H1 (cell line): ENCODE data around the gene APOBEC3H. TPM values are rescaled to one million over a fixed set of nuclear protein-coding genes. Genes with fewer than 3 reads are reported as not detected.

ENCODE experiments used
- CTCF ChIA-PET: fragments of 300-600 bp; sonication (Branson Sonifier 250); formaldehyde crosslinking; loops from one replicate; lab custom pipeline; 2021; ENCODE audit not compliant: partially characterized antibody; lab: Charles Lee
- POLR2A ChIA-PET: fragments of 300-600 bp; sonication (Branson Sonifier 250); formaldehyde crosslinking; loops from one replicate; lab custom pipeline; 2021; ENCODE audit warnings: inconsistent platforms; ENCODE audit not compliant: partially characterized antibody; lab: Charles Lee
- DNase-seq, 2 experiments: peaks; one replicate each; pipeline versions ENCODE4 v3.0.0 to v3.0.0-alpha.2; 2010 to 2022; ENCODE audit warnings: low spot score in 2 of 2, low read depth in 1 of 2, mixed read lengths in 1 of 2
- FAIRE-seq: peaks from 2 replicates; lab custom pipeline; 2011; peaks lifted over from hg19 to GRCh38; lab: Jason Lieb, UNC
- H2AFZ ChIP-seq: 2 replicates; pipeline ENCODE4 v1.8.1; 2012; ENCODE audit warnings: low read length, inconsistent platforms
- H2AK5ac ChIP-seq: 2 replicates; pipeline ENCODE4 v1.6.1; 2013; ENCODE audit warnings: low read depth, low read length
- H2BK120ac ChIP-seq: replicated peaks from 2 replicates; pipeline ENCODE3; 2013; ENCODE audit warnings: low read depth, low read length, inconsistent platforms
- H2BK12ac ChIP-seq: 2 replicates; pipeline ENCODE4 v1.6.1; 2013; ENCODE audit warnings: low read depth, low read length
- H2BK15ac ChIP-seq: 2 replicates; pipeline ENCODE4 v1.6.1; 2013; ENCODE audit warnings: low read length
- H2BK20ac ChIP-seq: 2 replicates; pipeline ENCODE4 v1.6.1; 2013; ENCODE audit warnings: low read length
- H2BK5ac ChIP-seq: 2 replicates; pipeline ENCODE4 v1.6.1; 2013; ENCODE audit warnings: low read depth, low read length
- H3K14ac ChIP-seq: 2 replicates; pipeline ENCODE4 v1.6.1; 2013; ENCODE audit warnings: inconsistent platforms; ENCODE audit not compliant: insufficient read length
- H3K18ac ChIP-seq: 2 replicates; pipeline ENCODE4 v1.6.1; 2013; ENCODE audit warnings: low read length; ENCODE audit errors: extremely low read depth
- H3K23ac ChIP-seq: 2 replicates; pipeline ENCODE4 v1.6.1; 2013; ENCODE audit warnings: inconsistent platforms; ENCODE audit not compliant: insufficient read length
- H3K23me2 ChIP-seq: 2 replicates; pipeline ENCODE4 v1.6.1; 2013; ENCODE audit warnings: low read depth, low read length
- H3K27ac ChIP-seq: 2 replicates; pipeline ENCODE4 v1.6.1; 2011; ENCODE audit warnings: low read depth, low read length, inconsistent platforms
- H3K27me3 ChIP-seq, 4 experiments: replicated peaks in 1 of 4; 1 replicate in 1 of 4; 2 replicates in 3 of 4; pipeline versions ENCODE4 v1.6.1 to v1.8.1; 2011 to 2013; ENCODE audit warnings: low read length in 3 of 4, mild to moderate bottlenecking in 3 of 4, inconsistent platforms in 2 of 4, mixed read lengths in 2 of 4, moderate library complexity in 1 of 4; ENCODE audit not compliant: control insufficient read depth in 3 of 4, insufficient read depth in 3 of 4; ENCODE audit errors: extremely low read depth in 1 of 4
- H3K36me3 ChIP-seq, 4 experiments: 2 replicates each; pipeline versions ENCODE4 v1.6.1 to v1.8.1; 2011 to 2013; ENCODE audit warnings: mild to moderate bottlenecking in 4 of 4, low read length in 3 of 4, moderate library complexity in 2 of 4, control low read depth in 1 of 4, inconsistent platforms in 1 of 4; ENCODE audit not compliant: insufficient read depth in 4 of 4, control insufficient read depth in 2 of 4
- H3K4ac ChIP-seq: replicated peaks from 2 replicates; pipeline ENCODE3; 2013; ENCODE audit warnings: low read length, low read depth, mixed read lengths, inconsistent platforms; ENCODE audit not compliant: insufficient read length
- H3K4me1 ChIP-seq, 4 experiments: replicated peaks in 1 of 4; 1 replicate in 1 of 4; 2 replicates in 3 of 4; pipeline versions ENCODE4 v1.6.1 to v1.8.1; 2011 to 2013; ENCODE audit warnings: low read length in 3 of 4, inconsistent platforms in 2 of 4, mixed read lengths in 1 of 4; ENCODE audit not compliant: insufficient read depth in 4 of 4, control insufficient read depth in 3 of 4
- H3K4me2 ChIP-seq, 2 experiments: 2 replicates each; pipeline versions ENCODE4 v1.6.1 to v1.8.1; 2011 to 2013; ENCODE audit warnings: low read depth in 2 of 2, low read length in 2 of 2, control low read depth in 1 of 2, inconsistent platforms in 1 of 2, mild to moderate bottlenecking in 1 of 2; ENCODE audit not compliant: insufficient read depth in 1 of 2
- H3K4me3 ChIP-seq, 4 experiments: fragments of 200-600, 300-600 bp in 1 of 4; sonication (generic), shearing (Covaris generic), sonication (Bioruptor Twin) in 1 of 4; 2 replicates each; pipeline versions ENCODE4 v1.5.1 to v1.8.1; 2011 to 2016; ENCODE audit warnings: low read length in 4 of 4, low read depth in 3 of 4, control low read depth in 2 of 4, inconsistent platforms in 2 of 4, mild to moderate bottlenecking in 2 of 4, mixed read lengths in 1 of 4, moderate library complexity in 1 of 4; ENCODE audit not compliant: insufficient read depth in 2 of 4; ENCODE audit errors: extremely low read depth in 1 of 4
- H3K56ac ChIP-seq: replicated peaks from 2 replicates; pipeline ENCODE3; 2013; ENCODE audit warnings: low read depth, mild to moderate bottlenecking, mixed read lengths, low read length, inconsistent platforms; ENCODE audit not compliant: insufficient read length
- H3K79me1 ChIP-seq: 2 replicates; pipeline ENCODE4 v1.6.1; 2013; ENCODE audit warnings: low read depth, low read length, control low read depth
- H3K79me2 ChIP-seq, 2 experiments: 2 replicates each; pipeline versions ENCODE4 v1.6.1 to v1.8.1; 2012 to 2013; ENCODE audit warnings: low read length in 2 of 2, mild to moderate bottlenecking in 2 of 2, inconsistent platforms in 1 of 2; ENCODE audit not compliant: insufficient read depth in 2 of 2, control insufficient read depth in 1 of 2
- H3K9ac ChIP-seq, 4 experiments: replicated peaks in 1 of 4; 1 replicate in 1 of 4; 2 replicates in 3 of 4; pipeline versions ENCODE4 v1.6.1 to v1.8.1; 2011 to 2013; ENCODE audit warnings: low read depth in 3 of 4, low read length in 3 of 4, control low read depth in 2 of 4, mild to moderate bottlenecking in 2 of 4, moderate library complexity in 2 of 4, inconsistent platforms in 1 of 4; ENCODE audit errors: extremely low read depth in 1 of 4
- H3K9me3 ChIP-seq, 2 experiments: 2 replicates each; pipeline versions ENCODE4 v1.6.1 to v1.8.1; 2012 to 2013; ENCODE audit warnings: mild to moderate bottlenecking in 2 of 2, moderate library complexity in 2 of 2, control low read depth in 1 of 2, inconsistent platforms in 1 of 2, low read depth in 1 of 2, low read length in 1 of 2, mixed read lengths in 1 of 2; ENCODE audit not compliant: insufficient read depth in 2 of 2
- H4K20me1 ChIP-seq, 2 experiments: replicated peaks in 1 of 2; 2 replicates each; pipeline versions ENCODE3 to v1.8.1; 2011 to 2013; ENCODE audit warnings: inconsistent platforms in 2 of 2, low read length in 2 of 2, mild to moderate bottlenecking in 1 of 2; ENCODE audit not compliant: insufficient read depth in 2 of 2, control insufficient read depth in 1 of 2
- H4K5ac ChIP-seq: 2 replicates; pipeline ENCODE4 v1.6.1; 2013; ENCODE audit warnings: low read length, low read depth, mixed read lengths, inconsistent platforms; ENCODE audit not compliant: insufficient read length
- H4K8ac ChIP-seq: 2 replicates; pipeline ENCODE4 v1.8.0; 2013; ENCODE audit warnings: mild to moderate bottlenecking, moderate library complexity, low read length, inconsistent platforms; ENCODE audit not compliant: insufficient read depth; ENCODE audit errors: extremely low read depth
- H4K91ac ChIP-seq: replicated peaks from 2 replicates; pipeline ENCODE3; 2013; ENCODE audit warnings: low read length, mixed read lengths, inconsistent platforms; ENCODE audit not compliant: insufficient read length
- BACH1 ChIP-seq: IDR thresholded peaks from 2 replicates; pipeline ENCODE4 v1.6.1; 2012; ENCODE audit warnings: low read length, improper control_type of control experiment
- CEBPB ChIP-seq: IDR thresholded peaks from 2 replicates; pipeline ENCODE4 v1.6.1; 2012; ENCODE audit warnings: low read depth, low read length
- JUND ChIP-seq: IDR thresholded peaks from 2 replicates; pipeline ENCODE4 v1.6.1; 2011; ENCODE audit warnings: mild to moderate bottlenecking, improper control_type of control experiment, low read length
- POU5F1 ChIP-seq: IDR thresholded peaks from 2 replicates; pipeline ENCODE4 v1.6.1; 2011; ENCODE audit warnings: low read depth, mild to moderate bottlenecking, low read length, moderate library complexity
- RAD21 ChIP-seq, 2 experiments: IDR thresholded peaks in 1 of 2; conservative IDR thresholded peaks in 1 of 2; 2 replicates each; pipeline ENCODE4 v1.6.1; 2011; ENCODE audit warnings: low read depth in 2 of 2, low read length in 2 of 2, improper control_type of control experiment in 1 of 2, inconsistent platforms in 1 of 2, mild to moderate bottlenecking in 1 of 2, moderate library complexity in 1 of 2
- RNF2 ChIP-seq: fragments of 200-900, 300-1000 bp; sonication (generic); IDR thresholded peaks from 2 replicates; pipeline ENCODE4 v1.7.1; 2016; ENCODE audit warnings: borderline replicate concordance, low read depth, mild to moderate bottlenecking, antibody characterized with exemption, low read length; ENCODE audit not compliant: poor library complexity, severe bottlenecking; ENCODE audit errors: missing control alignments
- SAP30 ChIP-seq: fragments of 300-600 bp; sonication (generic); IDR thresholded peaks from 2 replicates; pipeline ENCODE4 v1.7.1; 2012; ENCODE audit warnings: low read length, moderate library complexity, mild to moderate bottlenecking, inconsistent platforms; ENCODE audit not compliant: insufficient read depth, insufficient replicate concordance
- SIX5 ChIP-seq: IDR thresholded peaks from 2 replicates; pipeline ENCODE4 v1.6.1; 2011; ENCODE audit warnings: mild to moderate bottlenecking, low read depth, low read length
- WGBS, 2 experiments: shearing (Covaris generic) in 1 of 2; methylation state at CpG; one replicate each; pipeline versions ENCODE4 v1.1.6 to v1.1.7; 2013 to 2015; ENCODE audit warnings: low lambda C conversion rate in 2 of 2, mixed read lengths in 2 of 2, inconsistent platforms in 1 of 2, low coverage in 1 of 2, missing lambda C conversion rate in 1 of 2; ENCODE audit not compliant: insufficient replicate concordance in 2 of 2, insufficient coverage in 1 of 2, insufficient read length in 1 of 2; ENCODE audit errors: extremely low coverage in 1 of 2, missing lambda C conversion rate in 1 of 2; 5-methylcytosine and 5-hydroxymethylcytosine counted together
- polyA plus RNA-seq, 7 experiments: library from polyadenylated mRNA; depleted of rRNA in 3 of 7; stranded (reverse) in 5 of 7; unstranded in 2 of 7; fragments of >200 nt in 5 of 7; fragments of 200-250 nt in 2 of 7; gene quantifications; 1 replicate in 5 of 7; 2 replicates in 1 of 7; 4 replicates in 1 of 7; pipeline versions ENCODE4 v1.2.1 to v1.2.3, GENCODE V29; 2011 to 2013; ENCODE audit warnings: missing spikeins in 2 of 7, mixed read lengths in 2 of 7
- total RNA-seq: library from RNA; stranded (reverse); fragmentation: NEBNext Ultra II Directional; extraction: Animal tissue kit (Norgen Biotek cat#: 25700); gene quantifications from 2 replicates; pipeline ENCODE4 v1.2.1, GENCODE V29; 2021
- TF ChIP-seq, protein P1 (sequence below): IDR thresholded peaks from 2 replicates; pipeline ENCODE4 v1.6.1; 2011; ENCODE audit warnings: low read length, improper control_type of control experiment

APOBEC3H gene
- total and polyA plus RNA-seq, 2 of the 8 experiments (the other 6 are each of a cell fraction or from before 2014, with no cell fraction given), result 0.47 to 0.56 TPM

DNA sequence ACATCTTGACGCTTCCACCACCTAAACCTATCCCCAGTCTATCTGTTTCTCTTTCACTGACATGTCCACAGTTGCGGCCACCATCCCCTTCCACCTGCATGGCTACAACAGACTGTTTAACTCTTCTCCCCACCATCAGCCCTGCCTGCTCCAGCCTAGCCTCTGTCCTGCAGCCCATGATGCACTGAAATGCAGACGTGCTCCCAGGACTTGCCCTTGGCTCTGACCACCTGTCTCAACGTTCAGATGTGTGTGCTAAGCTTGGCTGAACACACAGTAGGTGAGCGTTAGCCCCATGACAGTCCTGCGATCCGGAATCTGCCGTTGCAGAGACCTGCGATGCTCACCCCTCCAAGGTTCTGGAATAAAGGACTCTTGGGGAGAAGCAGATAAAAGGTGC is 32.7 kb downstream of the APOBEC3H start:
- no peaks in the 10 kb centered on the region for H3K36me3 ChIP-seq
- no peak overlapping the region for H2BK15ac ChIP-seq
- H2BK120ac ChIP-seq, result no peak overlapping the region
- H3K79me1 ChIP-seq, result no peaks in the 10 kb centered on the region
- WGBS, 2 experiments, result 90% methylated on average over 9 of the region's 9 CpGs; no CpG with 5 or more reads in 1 of the 2 experiments
- no peak overlapping the region for H3K56ac ChIP-seq
- H3K23me2 ChIP-seq, result no peaks in the 10 kb centered on the region
- H3K4me3 ChIP-seq, result no peak overlapping the region
- no peak overlapping the region for H2BK20ac ChIP-seq
- no peak overlapping the region for H3K23ac ChIP-seq
- peak overlapping the region; percentile 1; the same call in 1 of the 2 replicates for H2BK12ac ChIP-seq
- no peaks in the 10 kb centered on the region for H3K79me2 ChIP-seq
- H3K18ac ChIP-seq, result no peak overlapping the region
- no peaks in the 10 kb centered on the region for H4K20me1 ChIP-seq
- 0 out of 4 replicates have a peak, but pooled peaks cover 0 to 3% of the 10 kb centered on the region in 2 experiments for H3K9me3 ChIP-seq
- H3K14ac ChIP-seq, result no peak overlapping the region
- no peak overlapping the region for H4K8ac ChIP-seq
- H4K91ac ChIP-seq, result peak overlapping the region; percentile 72
- H2BK5ac ChIP-seq, result no peak overlapping the region
- no peak overlapping the region for H3K27ac ChIP-seq
- ChIA-PET CTCF (interaction anchor here (1.7 to 2.2 kb wide), 2 partner anchors 13 to 20 kb away, joined by 7 to 8 read pairs; no protein-coding TSS in a partner anchor), POLR2A (interaction anchor here (2.2 to 7.4 kb wide), 2 partner anchors 20 to 187 kb away, joined by 5 to 67 read pairs; partner anchors contain the start of gene RPL3)
- no peaks in the 10 kb centered on the region for H3K27me3 ChIP-seq
- no peak for DNase-seq
- no peak overlapping the region for H4K5ac ChIP-seq
- peak overlapping the region; percentile 96 for H3K4ac ChIP-seq
- no peak for FAIRE-seq
- H3K4me1 ChIP-seq, result peaks cover 4 to 18% (median 7%) of the 10 kb centered on the region in 4 experiments; a peak in 4 of 7 replicates
- no peak overlapping the region for H3K4me2 ChIP-seq
- no peak overlapping the region for H3K9ac ChIP-seq
- H2AK5ac ChIP-seq, result peak overlapping the region; percentile 40; the same call in 1 of the 2 replicates
- no peak overlapping the region for H2AFZ ChIP-seq
- TF ChIP-seq SAP30 (no peak), RAD21 (IDR thresholded peaks at IDR 0.05 in 1 of 2, conservative IDR thresholded peaks at IDR 0.05 in 1 of 2; ENCODE audit: low read depth in 2 of 2, low read length in 2 of 2) (no peak), RNF2 (no peak), JUND (no peak), POU5F1 (no peak), BACH1 (no peak), CEBPB (no peak), SIX5 (no peak)
- TF ChIP-seq, protein P1, sequence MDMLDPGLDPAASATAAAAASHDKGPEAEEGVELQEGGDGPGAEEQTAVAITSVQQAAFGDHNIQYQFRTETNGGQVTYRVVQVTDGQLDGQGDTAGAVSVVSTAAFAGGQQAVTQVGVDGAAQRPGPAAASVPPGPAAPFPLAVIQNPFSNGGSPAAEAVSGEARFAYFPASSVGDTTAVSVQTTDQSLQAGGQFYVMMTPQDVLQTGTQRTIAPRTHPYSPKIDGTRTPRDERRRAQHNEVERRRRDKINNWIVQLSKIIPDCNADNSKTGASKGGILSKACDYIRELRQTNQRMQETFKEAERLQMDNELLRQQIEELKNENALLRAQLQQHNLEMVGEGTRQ, result no peak
